CD8-positive, alpha-beta memory T cell (primary cell): Measurements from ENCODE around the gene UQCC2. TPM values are rescaled to one million over a fixed set of nuclear protein-coding genes. Genes with fewer than 3 reads are reported as not detected.

ENCODE experiments used
- CTCF ChIA-PET: fragments of 350-600 bp; sonication (Branson Sonifier 250); formaldehyde crosslinking; loops from one replicate; lab custom pipeline; 2021; ENCODE audit warnings: antibody characterized with exemption; lab: Charles Lee
- POLR2A ChIA-PET: fragments of 350-600 bp; sonication (Branson Sonifier 250); formaldehyde crosslinking; loops from one replicate; lab custom pipeline; 2021; ENCODE audit warnings: antibody characterized with exemption; lab: Charles Lee
- DNase-seq, 5 donors: peaks; one replicate each; pipeline versions ENCODE4 v3.0.0 to v3.0.0-alpha.2; 2020 to 2022; ENCODE audit warnings: mixed read lengths in 1 of 5
- H3K27ac ChIP-seq: one replicate; pipeline ENCODE4 v1.7.0; 2013; ENCODE audit warnings: low read depth, mild to moderate bottlenecking, low read length, moderate library complexity
- H3K27me3 ChIP-seq: 2 replicates; pipeline ENCODE4 v1.7.0; 2013; ENCODE audit warnings: low read length, mild to moderate bottlenecking; ENCODE audit not compliant: insufficient read depth, poor library complexity, severe bottlenecking
- H3K36me3 ChIP-seq: 2 replicates; pipeline ENCODE4 v1.7.0; 2013; ENCODE audit warnings: mild to moderate bottlenecking, low read length, moderate library complexity; ENCODE audit not compliant: insufficient read depth
- H3K4me1 ChIP-seq: 2 replicates; pipeline ENCODE4 v1.7.0; 2013; ENCODE audit warnings: mild to moderate bottlenecking, low read length, moderate library complexity; ENCODE audit not compliant: insufficient read depth
- H3K4me3 ChIP-seq: 2 replicates; pipeline ENCODE4 v1.7.0; 2013; ENCODE audit warnings: mild to moderate bottlenecking, low read length
- H3K9me3 ChIP-seq: 2 replicates; pipeline ENCODE4 v1.7.0; 2013; ENCODE audit warnings: mild to moderate bottlenecking, low read length
- H3K27ac Mint-ChIP-seq, 8 donors: one replicate each; pipeline ENCODE4 v1.8.0; 2020 to 2021; ENCODE audit warnings: mixed read lengths in 8 of 8, mild to moderate bottlenecking in 6 of 8, inconsistent platforms in 3 of 8, moderate library complexity in 3 of 8
- H3K27me3 Mint-ChIP-seq, 2 donors: one replicate each; pipeline ENCODE4 v1.8.0; 2020 to 2021; ENCODE audit warnings: mixed read lengths in 2 of 2, mild to moderate bottlenecking in 1 of 2, moderate library complexity in 1 of 2
- H3K36me3 Mint-ChIP-seq, 3 donors: one replicate each; pipeline ENCODE4 v1.8.0; 2020 to 2021; ENCODE audit warnings: mixed read lengths in 3 of 3, inconsistent platforms in 1 of 3, mild to moderate bottlenecking in 1 of 3
- H3K4me1 Mint-ChIP-seq, 3 donors: one replicate each; pipeline ENCODE4 v1.8.0; 2020 to 2021; ENCODE audit warnings: mixed read lengths in 3 of 3, inconsistent platforms in 1 of 3, mild to moderate bottlenecking in 1 of 3
- H3K4me3 Mint-ChIP-seq, 7 donors: one replicate each; pipeline ENCODE4 v1.8.0; 2020 to 2021; ENCODE audit warnings: mixed read lengths in 7 of 7, mild to moderate bottlenecking in 6 of 7, moderate library complexity in 4 of 7, inconsistent platforms in 2 of 7
- H3K9me3 Mint-ChIP-seq, 5 donors: one replicate each; pipeline ENCODE4 v1.8.0; 2020 to 2022; ENCODE audit warnings: mixed read lengths in 5 of 5, mild to moderate bottlenecking in 3 of 5, moderate library complexity in 2 of 5, inconsistent platforms in 1 of 5
- polyA plus RNA-seq: library from polyadenylated mRNA; unstranded; fragments of 300-500 nt; fragmentation: Illumina TruSeq; gene quantifications from one replicate; pipeline ENCODE4 v1.2.3, GENCODE V29; 2021
- total RNA-seq, 2 experiments: library from RNA; stranded (reverse); gene quantifications; one replicate each; pipeline ENCODE4 v1.2.3, GENCODE V29; 2021

Gene UQCC2
- total and polyA plus RNA-seq, 3 experiments from 2014 or later, result 46.7 to 157 (median 150) TPM

DNA sequence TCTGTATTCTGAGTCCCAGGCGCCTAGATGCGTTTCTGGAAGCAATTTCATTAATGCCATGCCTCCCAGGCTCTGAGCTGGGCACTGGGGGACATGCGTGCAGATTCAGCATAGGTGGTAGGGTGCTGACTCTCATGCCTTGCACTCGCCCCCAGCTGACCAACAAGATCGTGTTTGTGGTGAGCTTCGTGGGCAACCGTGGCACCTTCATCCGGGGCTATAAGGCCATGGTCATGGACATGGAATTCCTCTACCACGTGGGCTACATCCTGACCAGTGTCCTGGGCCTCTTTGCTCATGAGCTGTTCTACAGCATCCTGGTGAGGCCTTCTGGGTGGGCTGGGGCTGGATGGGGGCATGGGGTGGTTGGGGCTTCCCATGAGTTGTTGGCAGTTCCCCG, 21.6 kb downstream of the UQCC2 start:
- H3K27ac ChIP-seq, result no peak overlapping the region
- Mint-ChIP-seq H3K9me3 (peaks cover 0 to 1% (median 0%) of the 10 kb centered on the region in 5 donors), H3K36me3 (peaks cover 12 to 91% (median 23%) of the 10 kb centered on the region in 3 donors), H3K27ac (peak overlapping the region in 4 of 8 donors; percentile 79 to 91 (median 83)), H3K27me3 (peaks cover 0 to 2% of the 10 kb centered on the region in 2 donors), H3K4me3 (no peak overlapping the region), H3K4me1 (peaks cover 32 to 40% (median 36%) of the 10 kb centered on the region in 3 donors)
- CTCF ChIA-PET, result interaction anchor here (1.1 kb wide), 1 partner anchor 11 kb away, joined by 4 read pairs; no protein-coding TSS in a partner anchor
- H3K4me3 ChIP-seq, result no peak overlapping the region
- DNase-seq, result no peak
- H3K4me1 ChIP-seq, result peaks cover 34% of the 10 kb centered on the region
- POLR2A ChIA-PET, result no interaction called here
- H3K27me3 ChIP-seq, result no peaks in the 10 kb centered on the region
- no peaks in the 10 kb centered on the region for H3K9me3 ChIP-seq
- H3K36me3 ChIP-seq, result peaks cover 52% of the 10 kb centered on the region

GRCh38 chr6:33689148-33689494, 22.4 kb downstream of the UQCC2 start:
- Mint-ChIP-seq H3K27me3 (peaks cover 0 to 2% of the 10 kb centered on the region in 2 donors), H3K27ac (peak overlapping the region in 6 of 8 donors; percentile 58 to 85 (median 72)), H3K4me1 (peaks cover 24 to 32% (median 29%) of the 10 kb centered on the region in 3 donors), H3K9me3 (peaks cover 0 to 1% (median 0%) of the 10 kb centered on the region in 5 donors), H3K36me3 (peaks cover 7 to 91% (median 21%) of the 10 kb centered on the region in 3 donors), H3K4me3 (no peak overlapping the region)
- no peak for DNase-seq
- Histone ChIP-seq H3K36me3 (peaks cover 56% of the 10 kb centered on the region), H3K9me3 (no peaks in the 10 kb centered on the region), H3K27ac (no peak overlapping the region), H3K4me1 (peaks cover 26% of the 10 kb centered on the region), H3K27me3 (no peaks in the 10 kb centered on the region), H3K4me3 (no peak overlapping the region)
- POLR2A ChIA-PET, result no interaction called here
- CTCF ChIA-PET, result no interaction called here

DNA sequence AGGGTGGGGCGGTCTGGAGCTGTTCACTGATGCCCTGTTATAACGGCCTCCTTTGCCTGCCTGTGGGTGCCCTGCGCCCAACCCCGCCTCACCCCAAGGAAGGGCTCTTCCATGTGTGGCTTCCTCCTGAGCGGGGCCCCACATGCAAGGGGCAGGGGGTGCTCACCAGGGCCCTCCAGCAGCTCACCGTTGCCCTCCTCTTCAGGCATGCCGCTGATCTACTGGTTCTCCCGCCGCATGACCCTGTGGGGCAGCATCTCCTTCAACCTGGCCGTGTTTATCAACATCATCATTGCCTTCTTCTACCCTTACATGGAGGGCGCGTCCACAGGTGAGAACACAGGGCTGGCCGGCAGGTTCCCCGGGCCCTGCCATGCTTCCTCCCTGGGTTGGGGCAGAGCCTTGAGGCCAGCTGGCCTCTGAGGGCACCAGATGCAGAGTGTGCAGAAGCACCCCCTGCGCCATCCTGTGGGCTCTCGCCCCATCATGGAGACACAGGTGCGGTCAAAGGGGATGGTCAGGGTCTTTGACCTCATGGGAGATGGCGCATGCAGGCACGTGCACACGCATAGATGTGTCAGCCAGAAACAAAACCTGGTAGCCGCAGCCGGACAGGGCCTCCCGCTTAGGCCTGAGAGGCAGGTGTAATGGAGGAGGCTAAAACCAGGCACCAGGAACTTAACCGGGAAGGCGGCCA, 22.9 kb downstream of the UQCC2 start:
- peaks cover 0 to 1% (median 0%) of the 10 kb centered on the region in 5 donors for H3K9me3 Mint-ChIP-seq
- peaks cover 6 to 94% (median 21%) of the 10 kb centered on the region in 3 donors for H3K36me3 Mint-ChIP-seq
- H3K4me1 Mint-ChIP-seq, result peaks cover 21 to 27% (median 27%) of the 10 kb centered on the region in 3 donors
- CTCF ChIA-PET, result no interaction called here
- Histone ChIP-seq H3K36me3 (peaks cover 52% of the 10 kb centered on the region), H3K27me3 (no peaks in the 10 kb centered on the region), H3K4me3 (no peak overlapping the region), H3K27ac (no peak overlapping the region), H3K9me3 (no peaks in the 10 kb centered on the region), H3K4me1 (peaks cover 22% of the 10 kb centered on the region)
- H3K27ac Mint-ChIP-seq, result peak overlapping the region in 5 of 8 donors; percentile 36 to 85 (median 58)
- DNase-seq, result no peak
- peaks cover 0 to 2% of the 10 kb centered on the region in 2 donors for H3K27me3 Mint-ChIP-seq
- no peak overlapping the region for H3K4me3 Mint-ChIP-seq
- POLR2A ChIA-PET, result interaction anchor here (1.0 kb wide), 1 partner anchor 9 kb away, joined by 3 read pairs; no protein-coding TSS in a partner anchor

DNA sequence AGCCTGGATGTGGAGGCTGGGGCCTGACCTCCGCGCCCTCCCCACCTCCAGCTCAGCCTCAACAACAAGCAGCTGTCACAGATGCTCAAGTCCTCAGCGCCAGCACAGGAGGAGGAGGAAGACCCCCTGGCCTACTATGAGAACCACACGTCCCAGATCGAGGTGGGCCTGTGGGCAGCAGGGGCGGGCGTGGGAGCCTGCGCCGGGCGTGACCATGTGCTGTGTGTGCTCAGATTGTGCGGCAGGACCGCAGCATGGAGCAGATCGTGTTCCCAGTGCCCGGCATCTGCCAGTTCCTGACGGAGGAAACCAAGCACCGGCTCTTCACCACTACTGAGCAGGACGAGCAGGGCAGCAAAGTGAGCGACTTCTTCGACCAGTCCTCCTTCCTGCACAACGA, 23.5 kb downstream of the UQCC2 start:
- Histone ChIP-seq H3K4me1 (peaks cover 22% of the 10 kb centered on the region), H3K36me3 (peaks cover 48% of the 10 kb centered on the region), H3K27ac (no peak overlapping the region), H3K4me3 (no peak overlapping the region), H3K27me3 (no peaks in the 10 kb centered on the region), H3K9me3 (no peaks in the 10 kb centered on the region)
- H3K4me3 Mint-ChIP-seq, result no peak overlapping the region
- no peak for DNase-seq
- peaks cover 6 to 97% (median 21%) of the 10 kb centered on the region in 3 donors for H3K36me3 Mint-ChIP-seq
- peak overlapping the region in 1 of 8 donors; percentile 19 for H3K27ac Mint-ChIP-seq
- peaks cover 0 to 1% (median 0%) of the 10 kb centered on the region in 5 donors for H3K9me3 Mint-ChIP-seq
- peaks cover 18 to 27% (median 21%) of the 10 kb centered on the region in 3 donors for H3K4me1 Mint-ChIP-seq
- ChIA-PET POLR2A (interaction anchor here (1.0 kb wide), 1 partner anchor 9 kb away, joined by 3 read pairs; no protein-coding TSS in a partner anchor), CTCF (no interaction called here)
- peaks cover 0 to 2% of the 10 kb centered on the region in 2 donors for H3K27me3 Mint-ChIP-seq

DNA sequence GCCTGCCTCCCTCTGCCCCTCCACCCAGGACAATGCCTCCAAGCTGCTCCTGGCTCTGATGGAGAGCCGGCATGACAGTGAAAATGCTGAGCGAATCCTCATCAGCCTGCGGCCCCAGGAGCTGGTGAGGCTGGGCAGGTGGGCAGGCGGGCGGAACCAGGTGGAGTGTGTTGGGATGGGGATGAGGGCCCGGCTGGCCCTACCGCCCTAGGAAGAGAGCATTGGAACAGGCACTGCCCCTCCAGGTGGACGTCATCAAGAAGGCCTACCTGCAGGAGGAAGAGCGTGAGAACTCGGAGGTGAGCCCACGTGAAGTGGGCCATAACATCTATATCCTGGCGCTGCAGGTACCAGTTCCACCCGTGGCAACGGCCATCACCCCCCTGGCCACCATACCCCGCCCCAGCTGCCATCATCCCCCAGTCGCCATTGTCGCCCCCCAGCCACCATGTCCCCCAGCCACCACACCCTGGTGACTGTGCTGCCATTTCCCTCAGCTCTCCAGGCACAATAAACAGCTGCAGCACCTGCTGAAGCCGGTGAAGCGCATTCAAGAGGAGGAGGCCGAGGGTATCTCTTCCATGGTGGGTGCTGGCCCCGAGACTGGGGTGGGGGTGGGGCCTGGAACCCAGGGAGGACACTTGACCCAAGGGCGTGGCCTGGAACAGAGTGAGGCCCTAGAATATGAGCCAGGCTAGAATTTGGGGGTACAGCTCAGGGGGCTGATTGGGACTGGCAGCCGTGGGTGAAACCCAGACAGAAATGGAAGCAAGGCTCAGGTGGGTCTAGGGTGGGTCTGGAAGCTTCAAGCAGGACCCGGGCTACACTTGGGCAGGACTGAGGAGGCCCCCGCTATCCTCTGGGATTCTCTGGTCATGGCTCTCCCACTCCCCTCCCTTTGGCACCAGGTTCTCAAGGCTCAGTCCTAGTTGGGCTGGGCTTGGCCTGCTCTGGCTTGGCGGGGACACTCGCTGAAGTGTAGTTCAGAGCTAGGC, 24.2 kb downstream of the UQCC2 start:
- Histone ChIP-seq H3K9me3 (no peaks in the 10 kb centered on the region), H3K4me3 (no peak overlapping the region), H3K27me3 (no peaks in the 10 kb centered on the region), H3K36me3 (peaks cover 48% of the 10 kb centered on the region), H3K27ac (no peak overlapping the region), H3K4me1 (peaks cover 20% of the 10 kb centered on the region)
- Mint-ChIP-seq H3K27me3 (peaks cover 0 to 2% of the 10 kb centered on the region in 2 donors), H3K4me1 (peaks cover 14 to 22% (median 18%) of the 10 kb centered on the region in 3 donors), H3K27ac (peak overlapping the region in 3 of 8 donors; percentile 44 to 87 (median 72)), H3K36me3 (peaks cover 6 to 96% (median 20%) of the 10 kb centered on the region in 3 donors), H3K4me3 (no peak overlapping the region), H3K9me3 (peaks cover 0 to 1% (median 0%) of the 10 kb centered on the region in 5 donors)
- ChIA-PET POLR2A (interaction anchor here (1.0 kb wide), 1 partner anchor 8 kb away, joined by 3 read pairs; no protein-coding TSS in a partner anchor), CTCF (no interaction called here)
- no peak for DNase-seq

GRCh38 chr6:33686225-33686924, 25.1 kb downstream of the UQCC2 start:
- no peak overlapping the region for H3K27ac ChIP-seq
- Mint-ChIP-seq H3K4me1 (peaks cover 5 to 15% (median 11%) of the 10 kb centered on the region in 3 donors), H3K27ac (peak overlapping the region in 6 of 8 donors; percentile 5 to 96 (median 48)), H3K27me3 (peaks cover 0 to 2% of the 10 kb centered on the region in 2 donors), H3K4me3 (no peak overlapping the region), H3K36me3 (peaks cover 6 to 96% (median 20%) of the 10 kb centered on the region in 3 donors), H3K9me3 (peaks cover 0 to 1% (median 0%) of the 10 kb centered on the region in 5 donors)
- ChIA-PET POLR2A (no interaction called here), CTCF (no interaction called here)
- no peak for DNase-seq
- no peaks in the 10 kb centered on the region for H3K27me3 ChIP-seq
- H3K36me3 ChIP-seq, result peaks cover 40% of the 10 kb centered on the region
- H3K9me3 ChIP-seq, result no peaks in the 10 kb centered on the region
- no peak overlapping the region for H3K4me3 ChIP-seq
- peaks cover 12% of the 10 kb centered on the region for H3K4me1 ChIP-seq
